Glomerular endothelial cell (primary cell): ENCODE data around the gene RHOG. TPM values are rescaled to one million over a fixed set of nuclear protein-coding genes. Genes with fewer than 3 reads are reported as not detected.
"Not testable (repeated sequence)": the region's sequence is repeated elsewhere in the genome, so short reads cannot be mapped to it uniquely, and the experiment has no call there.

Experiments
- DNase-seq: peaks from one replicate; pipeline ENCODE4 v3.0.0-alpha.2; 2011; ENCODE audit warnings: low read depth, low spot score; ENCODE audit errors: extremely low read depth
- total RNA-seq: library from RNA; depleted of rRNA; stranded (reverse); fragments of >200 nt; gene quantifications from 2 replicates; pipeline ENCODE4 v1.2.3, GENCODE V29; 2015

Gene RHOG
- total RNA-seq, 1 donor from 2014 or later, result 95.3 TPM

DNA sequence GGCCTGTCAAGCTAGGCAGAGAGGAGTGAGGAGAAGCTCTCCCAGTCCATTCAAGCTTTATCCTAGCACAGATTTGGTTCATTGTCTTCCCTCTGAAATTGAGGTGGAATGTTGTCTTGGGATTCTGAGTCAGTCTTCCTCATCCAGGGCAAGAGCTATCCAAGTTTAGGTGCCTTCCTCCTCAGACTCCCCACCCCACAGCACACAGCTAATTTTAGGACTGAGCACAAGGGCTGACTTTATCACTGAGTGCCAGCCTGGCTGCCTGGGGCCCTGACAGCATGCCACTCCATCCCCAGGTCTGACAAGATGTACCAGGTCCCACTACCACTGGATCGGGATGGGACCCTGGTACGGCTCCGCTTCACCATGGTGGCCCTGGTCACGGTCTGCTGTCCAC, 29.8 kb downstream of the RHOG start:
- no peak for DNase-seq

DNA sequence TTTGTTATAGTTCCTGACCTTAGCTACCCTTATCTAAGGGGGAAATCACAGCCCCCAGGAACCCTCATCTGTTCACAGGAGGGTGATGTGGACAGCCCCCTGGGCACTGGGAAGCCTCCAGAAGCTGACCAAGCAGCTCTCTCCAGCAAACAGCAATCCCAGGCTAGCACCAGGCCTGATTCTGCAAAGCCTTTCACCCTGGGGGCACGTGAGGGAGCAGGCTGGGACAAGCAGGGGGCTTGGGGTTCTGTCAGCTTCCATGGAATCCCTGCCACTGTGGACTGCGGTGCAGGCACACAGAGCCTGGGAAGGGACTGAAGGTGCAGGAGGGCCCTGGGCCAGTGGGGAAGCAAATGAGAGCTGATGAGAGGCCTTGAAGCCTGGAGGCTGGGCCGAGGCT, 30.3 kb downstream of the RHOG start:
- no peak for DNase-seq

DNA sequence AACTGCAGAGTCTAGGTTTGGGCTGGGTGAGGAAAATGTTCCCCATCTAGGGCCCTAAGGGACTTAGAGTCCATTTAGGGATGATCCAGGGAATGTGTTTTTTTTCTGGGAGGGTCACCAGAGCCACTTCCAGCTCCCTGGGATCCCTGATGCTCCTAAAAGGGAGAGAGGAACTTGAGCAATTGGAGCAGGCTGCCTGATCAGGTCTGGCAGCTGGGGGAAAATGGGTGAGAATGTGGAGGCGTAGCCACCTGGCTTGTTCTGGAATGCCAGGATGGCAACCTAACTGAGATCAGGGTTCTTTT, 31.2 kb downstream of the RHOG start:
- no peak for DNase-seq

DNA sequence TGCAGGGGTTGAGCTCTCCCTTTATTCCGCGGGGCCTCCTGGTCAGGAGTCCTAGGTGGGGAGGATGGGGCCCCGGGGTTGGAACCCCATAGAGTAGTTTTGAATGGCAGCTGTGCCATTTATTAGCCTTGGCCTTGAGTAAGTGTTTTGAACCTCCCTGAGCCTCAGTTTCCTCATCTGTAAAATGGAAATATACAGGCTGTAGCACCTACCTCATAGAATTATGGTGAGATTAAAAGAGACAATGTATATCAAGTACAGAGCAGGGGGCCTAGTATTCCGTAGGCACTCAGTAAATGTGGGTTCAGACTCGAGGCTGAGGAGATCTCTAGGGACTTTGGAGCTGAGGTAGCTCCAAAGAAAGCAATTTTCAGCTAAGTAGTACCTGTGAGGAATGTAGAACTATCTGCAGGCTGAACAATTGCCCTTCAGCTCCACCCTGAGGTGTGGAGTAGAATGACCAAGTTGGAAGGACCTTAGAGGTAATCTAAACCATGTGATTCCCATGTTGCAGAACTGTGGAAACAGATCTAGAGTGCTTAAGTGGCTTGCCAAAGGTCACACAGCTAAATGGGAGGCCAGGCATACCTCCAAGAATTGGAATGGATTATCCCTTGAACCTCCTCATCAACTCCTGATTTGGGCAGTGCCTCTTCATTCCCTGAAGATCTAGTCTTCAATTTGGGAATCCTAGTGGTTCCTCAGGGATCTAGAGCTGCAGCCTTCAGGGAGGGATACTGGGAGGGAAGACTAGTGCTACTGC, 31.7 kb downstream of the RHOG start:
- no peak for DNase-seq

DNA sequence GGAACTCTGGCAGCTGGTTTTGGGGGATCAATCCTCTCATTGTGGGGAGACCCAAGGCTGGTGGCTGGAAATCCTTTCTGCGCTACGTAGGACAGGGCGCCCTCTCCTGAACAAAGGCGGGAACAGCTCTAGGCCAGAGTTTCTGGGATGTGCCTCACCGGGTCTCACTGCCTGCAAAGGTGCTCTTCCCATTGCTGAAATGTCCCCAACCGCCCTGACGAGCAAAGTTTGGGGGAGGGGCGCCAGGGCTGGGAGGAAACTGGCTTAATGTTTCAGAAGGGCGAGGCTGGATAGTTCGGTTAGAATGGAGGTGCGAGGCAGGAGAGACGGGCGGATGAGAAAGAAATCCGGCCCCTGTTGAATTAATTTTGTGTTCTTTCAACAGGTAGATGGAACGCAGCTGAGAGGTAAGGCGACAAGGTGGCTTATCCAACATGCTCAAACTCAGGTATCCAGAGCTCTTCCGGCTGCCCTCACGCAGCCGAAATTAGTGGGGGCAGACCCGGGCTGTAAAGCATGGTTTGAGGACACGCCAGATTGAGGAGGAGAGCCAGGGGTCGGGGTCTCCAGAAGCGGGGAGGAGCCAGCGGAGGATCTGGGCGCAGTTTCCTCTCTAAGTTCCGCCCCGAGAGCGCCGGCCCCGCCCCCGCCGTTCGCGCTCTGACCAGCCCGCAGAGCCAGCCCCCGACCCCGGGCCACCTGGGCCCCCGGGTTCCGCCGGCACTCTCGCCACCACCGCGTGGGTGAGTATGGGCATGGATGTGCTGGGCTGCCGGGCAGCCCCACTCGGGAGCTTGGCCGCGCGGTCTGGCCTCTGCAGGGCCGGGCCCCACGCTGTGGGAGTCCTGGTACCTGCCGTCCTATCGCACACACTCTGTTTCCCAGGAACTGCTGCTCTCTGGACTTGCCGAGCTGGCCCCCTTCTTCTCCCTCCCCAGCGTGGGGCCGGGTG, 32.6 kb downstream of the RHOG start, which contains the start of gene PGAP2:
PGAP2 (plus strand) TSS at position 652 of the 952 bp plus-strand sequence. CDS start 2,700 bp downstream, outside the sequence.
- no peak for DNase-seq

DNA sequence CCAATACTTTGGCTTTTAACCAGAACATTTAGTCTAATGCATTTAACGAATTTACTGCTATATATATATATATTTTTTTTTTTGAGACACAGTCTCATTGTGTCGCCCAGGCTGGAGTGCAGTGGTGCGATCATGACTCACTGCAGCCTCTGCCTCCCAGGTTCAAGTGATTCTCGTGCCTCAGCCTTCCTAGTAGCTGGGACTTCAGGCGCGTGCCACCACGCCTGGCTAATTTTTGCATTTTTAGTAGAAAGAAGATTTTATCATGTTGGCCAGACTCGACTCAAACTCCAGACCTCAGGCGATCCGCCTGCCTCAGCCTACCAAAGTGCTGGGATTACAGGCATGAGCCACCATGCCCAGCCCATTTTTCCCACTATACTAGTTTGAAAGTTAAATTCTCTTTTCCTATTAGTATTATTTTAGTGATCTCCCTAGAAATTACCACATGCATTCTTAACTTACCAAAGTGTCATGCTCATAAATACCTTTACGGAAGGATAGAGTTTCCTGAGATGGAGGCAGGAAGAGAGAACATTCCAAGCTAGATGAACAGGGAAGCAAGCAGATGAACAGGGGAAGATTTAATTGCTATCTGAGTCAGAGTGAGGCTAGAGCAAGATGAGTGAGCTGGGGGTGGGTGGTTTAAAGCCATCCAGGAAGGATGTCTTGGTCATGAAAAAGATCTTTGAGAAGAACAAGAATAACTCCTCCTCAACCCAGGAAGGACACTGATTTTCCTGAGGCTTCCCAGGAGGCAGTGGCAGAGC, 36.8 kb downstream of the RHOG start:
- no peak for DNase-seq

DNA sequence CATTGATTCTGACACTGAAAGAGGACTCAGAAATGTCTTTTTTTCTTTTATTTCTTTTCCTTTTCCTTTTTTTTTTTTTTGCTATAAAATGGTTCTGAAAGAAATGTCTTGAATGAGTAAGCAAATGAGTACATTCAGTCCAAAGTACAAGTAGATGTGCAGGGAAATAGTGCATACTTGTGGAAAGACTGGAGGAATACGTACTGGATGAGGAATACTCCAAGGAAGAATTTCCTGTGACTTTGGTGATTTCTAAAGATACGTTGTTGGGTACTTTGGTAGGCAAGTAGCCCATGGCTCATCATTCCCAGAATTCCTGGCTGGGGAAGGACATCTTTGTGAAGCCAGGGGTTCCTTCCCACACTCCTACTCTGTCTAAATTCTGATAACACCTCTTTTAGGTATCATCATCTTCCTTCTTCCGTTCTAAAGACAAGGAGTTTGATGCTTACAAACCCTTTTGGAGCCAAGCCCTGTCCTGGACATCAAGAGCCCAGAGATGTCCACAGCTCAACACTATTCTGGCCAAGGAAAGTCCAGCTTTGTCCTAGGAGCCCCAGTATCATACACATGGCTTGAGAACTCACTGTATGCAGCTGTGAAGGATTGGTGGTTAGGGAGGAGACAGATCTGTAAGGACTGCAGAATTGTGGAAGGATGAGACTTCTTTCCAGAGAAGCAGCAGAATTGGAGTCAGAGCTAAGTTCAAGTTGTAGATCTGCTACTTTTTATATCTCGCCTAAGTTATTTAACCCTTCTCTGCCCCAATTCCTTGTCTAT, 38.6 kb downstream of the RHOG start:
- DNase-seq, result no peak

DNA sequence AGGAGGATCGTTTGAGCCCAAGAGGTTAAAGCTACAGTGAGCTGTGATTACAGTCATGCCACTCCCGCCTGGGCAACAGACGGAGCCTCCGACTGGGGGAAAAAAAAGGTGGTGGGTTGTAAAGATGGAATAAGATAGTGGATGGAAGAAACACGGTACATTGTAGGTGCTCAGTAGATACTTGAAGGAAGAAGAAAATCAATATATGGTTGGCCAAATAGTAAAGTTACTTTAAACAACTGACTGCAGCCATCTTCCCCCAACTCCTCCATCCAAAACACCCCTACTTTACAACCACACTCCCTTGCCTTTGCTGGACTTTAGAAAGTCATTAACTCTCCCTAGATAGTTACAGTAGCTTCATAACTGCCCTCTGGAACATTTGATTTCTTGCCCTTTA, 40.9 kb downstream of the RHOG start:
- DNase-seq, result no peak

DNA sequence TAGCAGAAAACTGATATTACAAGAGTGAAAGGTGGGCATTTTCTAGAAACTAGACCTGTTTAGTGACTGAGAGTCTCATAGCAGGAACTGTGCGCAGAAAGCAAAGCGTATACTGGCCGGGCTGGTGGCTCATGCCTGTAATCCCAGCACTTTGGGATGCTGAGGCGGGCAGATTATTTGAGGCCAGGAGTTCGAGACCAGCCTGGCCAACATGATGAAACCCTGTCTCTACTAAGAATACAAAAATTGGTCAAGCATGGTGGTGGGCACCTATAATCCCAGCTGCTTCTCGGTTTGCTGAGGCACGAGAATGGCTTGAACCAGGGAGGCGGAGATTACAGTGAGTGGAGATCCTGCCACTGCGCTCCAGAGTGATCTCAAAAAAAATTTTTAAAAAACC, 41.6 kb downstream of the RHOG start:
- no peak for DNase-seq

DNA sequence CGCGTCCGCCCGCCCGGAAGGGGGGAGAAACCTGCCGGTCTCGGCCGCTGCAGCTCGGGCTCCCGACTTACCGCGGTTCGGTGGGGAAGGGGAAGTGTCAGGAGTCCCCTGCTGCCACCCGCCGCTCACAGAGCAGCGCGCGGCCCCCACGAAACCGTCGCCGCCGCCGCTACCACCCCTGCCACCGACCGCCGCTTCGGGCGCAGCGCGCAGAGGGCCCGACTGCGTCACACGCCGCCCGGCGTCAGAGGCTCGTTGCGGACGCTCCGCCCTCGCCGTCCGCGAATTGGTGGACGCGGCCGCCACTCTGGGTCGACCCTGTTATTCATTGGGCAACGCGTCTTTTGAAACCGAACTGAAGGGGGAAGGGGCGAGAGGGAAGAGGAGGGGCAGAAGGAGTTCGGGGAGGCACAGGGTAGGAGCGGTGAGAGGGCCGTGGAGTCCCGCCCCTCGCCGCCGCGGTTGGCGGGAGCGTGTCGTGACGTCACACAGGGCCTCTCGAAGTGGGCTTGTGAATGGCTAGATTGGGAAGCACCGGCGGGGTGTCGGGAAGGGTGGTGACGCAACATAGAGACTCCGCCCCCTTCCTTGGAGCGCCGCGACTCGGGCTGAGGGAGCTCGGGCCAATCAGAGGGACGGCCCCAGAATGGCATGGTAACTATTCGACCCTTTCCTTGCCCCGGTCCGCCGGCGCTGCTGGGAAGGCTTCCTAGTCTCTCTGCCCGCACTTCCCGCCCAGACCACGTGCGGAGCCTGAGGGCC, 43.2 kb downstream of the RHOG start, which contains the start of gene NUP98:
NUP98 (minus strand) TSS at position 226 of the 762 bp plus-strand sequence. CDS start 15,437 bp downstream, outside the sequence.
- DNase-seq, result peak; percentile 91

DNA sequence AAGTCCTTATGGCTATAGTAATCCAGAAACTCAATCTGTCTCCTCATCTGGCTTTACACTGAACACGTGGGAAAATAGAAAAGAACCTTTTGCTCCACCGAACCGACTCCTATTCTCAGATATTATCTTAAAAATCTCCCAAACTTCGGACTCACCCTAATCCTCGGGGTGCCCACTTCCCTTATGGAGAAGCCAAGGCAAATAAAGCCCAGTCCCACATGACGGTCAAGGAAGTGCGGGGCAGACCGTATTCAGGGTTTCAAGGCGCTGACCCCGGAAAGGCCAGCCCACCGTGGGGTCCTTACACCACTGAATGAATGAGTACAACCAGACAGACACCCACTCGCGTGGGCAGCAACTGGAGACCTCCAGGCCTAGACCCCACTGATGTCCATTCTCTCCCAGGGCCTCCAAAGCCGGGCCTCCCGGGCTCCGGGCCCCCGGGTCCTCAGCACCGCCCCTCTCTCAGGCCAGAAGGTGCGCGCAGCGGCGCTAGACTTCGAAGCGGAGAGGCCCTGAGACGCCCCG, 43.9 kb downstream of the RHOG start:
- DNase-seq, result no peak

DNA sequence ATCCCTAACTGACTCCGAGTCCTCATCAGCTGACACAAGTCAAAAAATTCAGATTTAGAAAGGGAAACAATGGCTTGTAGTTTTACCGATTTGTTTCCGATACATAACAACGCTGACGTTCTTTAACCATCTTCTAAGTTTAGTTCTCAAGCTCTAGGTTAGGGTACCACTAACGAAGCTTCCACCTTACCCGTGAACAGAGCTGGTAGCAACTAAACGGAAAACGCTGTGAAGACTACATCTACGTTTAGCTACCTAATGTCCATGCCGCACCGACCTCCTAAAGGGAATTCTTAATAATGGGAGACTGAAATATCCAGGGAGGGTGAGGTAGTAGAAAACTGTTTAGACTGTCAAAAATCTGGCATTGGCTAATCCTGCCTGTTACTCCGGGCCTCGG, 44.4 kb downstream of the RHOG start:
- no peak for DNase-seq

DNA sequence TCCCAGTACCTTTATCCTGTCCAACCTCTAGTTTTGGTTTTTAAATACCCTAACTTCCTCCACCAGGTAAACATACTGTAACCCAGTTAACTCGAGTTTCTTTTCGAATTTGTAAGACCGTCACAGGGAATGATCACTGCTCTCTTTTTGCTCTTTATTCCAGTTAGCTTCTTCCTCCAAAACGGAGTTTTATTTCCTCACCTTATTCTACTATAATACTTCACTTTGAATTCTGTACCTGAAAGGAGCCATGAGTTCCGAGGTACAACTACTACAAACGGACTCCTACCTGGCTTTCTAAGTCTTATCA, 44.8 kb downstream of the RHOG start:
- DNase-seq, result no peak

DNA sequence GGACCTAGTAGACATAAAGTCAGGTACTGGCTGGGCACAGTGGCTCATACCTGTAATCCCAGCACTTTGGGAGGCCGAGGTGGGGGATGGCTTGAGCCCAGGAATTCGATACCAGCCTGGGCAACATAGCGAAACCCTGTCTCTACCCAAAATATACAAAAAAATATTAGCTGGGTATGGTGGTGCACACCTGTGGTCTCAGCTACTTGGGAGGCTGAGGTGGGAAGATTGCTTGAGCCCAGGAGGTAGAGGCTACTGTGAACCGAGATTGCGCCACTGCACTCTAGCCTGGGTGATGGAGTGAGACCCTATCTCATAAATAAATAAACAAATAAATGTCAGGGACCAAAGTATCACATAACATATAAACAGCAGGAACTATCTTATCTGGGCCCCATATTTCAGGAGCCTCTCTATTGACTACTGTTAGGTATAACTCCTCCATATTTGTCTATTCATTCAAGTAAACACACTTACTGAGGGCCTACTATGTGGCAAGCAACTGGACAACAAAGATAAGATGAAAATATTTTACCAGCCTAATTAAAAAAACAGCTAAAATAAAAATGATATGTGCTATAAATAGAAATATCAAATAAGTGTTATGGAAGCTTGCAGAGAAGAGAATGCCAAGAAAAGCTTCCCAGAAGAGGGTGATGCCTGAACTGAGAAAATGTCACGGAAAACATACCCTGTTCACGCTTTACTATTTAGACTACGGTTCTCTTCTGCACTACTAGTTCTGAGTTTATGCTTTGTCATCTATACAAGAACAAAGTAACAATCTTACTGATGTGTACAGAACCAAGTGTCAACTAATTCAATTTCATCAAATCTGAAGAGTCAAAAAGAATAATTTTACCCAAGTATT, 45.4 kb downstream of the RHOG start:
- DNase-seq, result no peak

DNA sequence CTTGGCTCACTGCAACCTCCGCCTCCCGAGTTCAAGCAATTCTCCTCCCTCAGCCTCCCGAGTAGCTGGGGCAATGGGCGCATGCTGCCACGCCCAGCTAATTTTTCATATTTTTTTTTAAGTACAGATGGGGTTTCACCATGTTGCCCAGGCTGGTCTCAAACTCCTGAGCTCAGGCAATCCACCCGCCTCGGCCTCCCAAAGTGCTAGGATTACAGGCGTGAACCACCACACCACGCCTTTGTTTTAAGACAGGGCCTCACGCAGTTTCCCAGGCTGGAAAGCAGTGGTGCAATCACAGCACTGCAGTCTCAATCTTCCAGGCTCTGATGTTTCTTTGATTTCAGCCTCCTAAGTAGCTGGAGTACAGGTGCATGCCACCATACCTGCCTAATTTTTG, 46.4 kb downstream of the RHOG start:
- DNase-seq, result not testable (repeated sequence)

DNA sequence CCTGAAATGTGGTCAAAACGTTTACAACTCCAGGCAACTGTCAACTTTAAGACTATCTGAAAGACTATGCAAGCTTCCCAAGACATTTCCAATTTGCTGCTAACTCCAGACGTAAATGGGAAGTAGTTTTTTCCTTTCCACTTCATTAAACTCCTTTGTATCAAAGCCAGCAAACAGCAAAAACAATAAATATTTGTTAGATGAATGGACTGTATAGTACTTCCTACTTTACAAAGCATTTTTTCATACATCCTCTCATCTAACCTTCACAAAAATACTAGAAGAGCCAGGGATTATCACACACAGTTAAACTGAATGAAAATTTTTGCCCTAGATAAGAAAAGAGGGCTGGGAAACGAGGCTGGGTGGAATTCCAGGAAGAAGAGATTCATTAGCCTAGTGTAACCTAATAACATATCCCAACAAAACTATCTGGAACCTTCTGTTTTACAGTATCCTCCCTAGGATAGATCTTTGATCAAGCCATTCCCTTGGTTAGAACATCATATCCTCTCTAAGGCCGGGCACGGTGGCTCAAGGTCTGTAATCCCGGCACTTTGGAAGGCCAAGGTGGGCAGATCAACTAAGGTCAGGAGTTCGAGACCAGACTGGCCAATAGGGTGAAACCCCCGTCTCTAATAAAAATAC, 53.9 kb downstream of the RHOG start:
- DNase-seq, result no peak

DNA sequence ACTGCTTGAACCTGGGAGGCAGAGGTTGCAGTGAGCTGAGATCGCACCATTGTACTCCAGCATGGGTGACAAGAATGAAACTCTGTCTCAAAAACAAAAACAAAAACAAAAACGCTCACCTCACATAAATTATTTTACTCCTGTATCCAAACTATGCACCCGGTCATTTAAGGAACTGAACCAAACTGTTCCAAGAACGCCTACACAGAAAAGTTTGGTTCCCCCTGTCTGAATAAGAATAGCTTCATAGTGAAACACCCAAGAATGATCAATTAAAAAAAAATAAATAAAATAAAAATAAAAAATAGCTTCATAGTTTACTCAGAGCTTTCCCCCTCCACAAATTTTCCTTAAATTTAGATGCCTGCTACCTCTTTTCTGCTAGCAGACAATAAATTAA, 57.1 kb downstream of the RHOG start:
- no peak for DNase-seq

DNA sequence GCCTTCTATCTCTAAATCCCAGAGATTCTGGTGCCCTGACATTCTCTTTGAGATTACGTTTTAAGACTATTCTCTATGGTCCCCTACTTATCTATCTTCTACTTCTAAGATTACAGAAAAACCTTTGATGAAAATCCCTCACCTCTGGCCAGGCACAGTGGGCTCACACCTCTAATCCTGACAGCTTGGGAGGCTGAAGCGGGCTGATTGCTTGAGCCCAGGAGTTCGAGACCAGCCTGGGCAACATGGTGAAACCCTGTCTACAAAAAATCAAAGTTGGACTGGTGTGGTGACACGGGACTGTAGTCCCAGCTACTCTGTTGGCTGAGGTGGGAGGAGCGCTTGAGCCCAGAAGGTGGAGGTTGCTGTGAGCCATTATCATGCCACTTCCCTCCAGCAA, 57.8 kb downstream of the RHOG start:
- no peak for DNase-seq
